Stimulated activated CD4-positive, alpha-beta T cell treated with anti-CD3 and anti-CD28 coated beads, Interleukin-1b, Interleukin-23, amount 100 ng/mL, for 24 hours (primary cell): Measurements from ENCODE around the gene CCNYL1.
"Not testable (repeated sequence)": the region's sequence is repeated elsewhere in the genome, so short reads cannot be mapped to it uniquely, and the experiment has no call there.

Source experiments
- DNase-seq, 4 experiments: peaks; one replicate each; pipeline ENCODE4 v3.0.0-alpha.2; 2020; ENCODE audit warnings: low read depth in 4 of 4, low spot score in 1 of 4

The CCNYL1 gene

GRCh38 chr2:207734264-207734635 lies 22.8 kb downstream of the CCNYL1 start:
- DNase-seq: no peak

- DNase-seq: no peak
These were observed 23.4 kb downstream of the CCNYL1 start for GRCh38 chr2:207734636-207735512.

GRCh38 chr2:207735513-207735859 lies 24.0 kb downstream of the CCNYL1 start:
- not testable (repeated sequence) for DNase-seq

- no peak for DNase-seq
These were observed 32.1 kb downstream of the CCNYL1 start for GRCh38 chr2:207743514-207743913.

- no peak for DNase-seq
These were observed 32.6 kb downstream of the CCNYL1 start for GRCh38 chr2:207744050-207744449.

- no peak for DNase-seq
These were observed 33.0 kb downstream of the CCNYL1 start for GRCh38 chr2:207744451-207744850.

- DNase-seq: no peak
These were observed 34.7 kb downstream of the CCNYL1 start for GRCh38 chr2:207746131-207746530.

- DNase-seq: no peak
These were observed 36.5 kb downstream of the CCNYL1 start for GRCh38 chr2:207747653-207748560.

GRCh38 chr2:207748993-207749392 lies 37.6 kb downstream of the CCNYL1 start:
- DNase-seq: no peak

GRCh38 chr2:207749873-207750272 lies 38.4 kb downstream of the CCNYL1 start:
- no peak for DNase-seq

- DNase-seq: no peak
These were observed 38.9 kb downstream of the CCNYL1 start for GRCh38 chr2:207750345-207750744.

GRCh38 chr2:207750876-207751275 lies 39.4 kb downstream of the CCNYL1 start:
- DNase-seq: no peak

- DNase-seq: not testable (repeated sequence)
These were observed 42.2 kb downstream of the CCNYL1 start for GRCh38 chr2:207753688-207754087.

- no peak for DNase-seq
These were observed 43.3 kb downstream of the CCNYL1 start for GRCh38 chr2:207754498-207755383.

GRCh38 chr2:207758025-207758424 lies 46.6 kb downstream of the CCNYL1 start:
- DNase-seq: no peak

GRCh38 chr2:207759890-207760289 lies 48.5 kb downstream of the CCNYL1 start:
- no peak for DNase-seq

- no peak for DNase-seq
These were observed 49.0 kb downstream of the CCNYL1 start for GRCh38 chr2:207760453-207760852.

GRCh38 chr2:207761426-207761825 lies 50.0 kb downstream of the CCNYL1 start:
- DNase-seq: not testable (repeated sequence)

- DNase-seq: no peak
These were observed 50.7 kb downstream of the CCNYL1 start for GRCh38 chr2:207762146-207762545.

GRCh38 chr2:207763303-207763917 lies 52.0 kb downstream of the CCNYL1 start:
- DNase-seq: no peak
